GM06990 (cell line): Measurements from ENCODE around the gene WASHC3.

Experiments used
- DNase-seq: peaks from one replicate; pipeline ENCODE4 v3.0.0-alpha.2; 2011; ENCODE audit not compliant: insufficient read length; ENCODE audit errors: extremely low read depth
- H3K27me3 ChIP-seq: replicated peaks from 2 replicates; pipeline ENCODE4 v1.6.0; 2011; ENCODE audit warnings: low read length; ENCODE audit not compliant: control insufficient read depth, insufficient read depth
- H3K36me3 ChIP-seq: 2 replicates; pipeline ENCODE4 v1.5.1; 2011; ENCODE audit warnings: low read length; ENCODE audit not compliant: control insufficient read depth, insufficient read depth
- H3K4me3 ChIP-seq: replicated peaks from 2 replicates; pipeline ENCODE4 v1.5.1; 2011; ENCODE audit warnings: low read depth, mild to moderate bottlenecking, control low read depth, low read length
- TF ChIP-seq, protein P1 (sequence below): IDR thresholded peaks from 2 replicates; pipeline ENCODE4 v1.5.1; 2011; ENCODE audit warnings: low read length, control low read depth, mild to moderate bottlenecking, inconsistent platforms; ENCODE audit not compliant: insufficient read depth, poor library complexity, severe bottlenecking

Gene WASHC3

GRCh38 chr12:101992091-101992490 is 69.7 kb downstream of the WASHC3 start:
- H3K36me3 ChIP-seq = no peaks in the 10 kb centered on the region; the same call in none of the 2 replicates
- no peak for DNase-seq
- no peaks in the 10 kb centered on the region for H3K27me3 ChIP-seq
- TF ChIP-seq, protein P1, sequence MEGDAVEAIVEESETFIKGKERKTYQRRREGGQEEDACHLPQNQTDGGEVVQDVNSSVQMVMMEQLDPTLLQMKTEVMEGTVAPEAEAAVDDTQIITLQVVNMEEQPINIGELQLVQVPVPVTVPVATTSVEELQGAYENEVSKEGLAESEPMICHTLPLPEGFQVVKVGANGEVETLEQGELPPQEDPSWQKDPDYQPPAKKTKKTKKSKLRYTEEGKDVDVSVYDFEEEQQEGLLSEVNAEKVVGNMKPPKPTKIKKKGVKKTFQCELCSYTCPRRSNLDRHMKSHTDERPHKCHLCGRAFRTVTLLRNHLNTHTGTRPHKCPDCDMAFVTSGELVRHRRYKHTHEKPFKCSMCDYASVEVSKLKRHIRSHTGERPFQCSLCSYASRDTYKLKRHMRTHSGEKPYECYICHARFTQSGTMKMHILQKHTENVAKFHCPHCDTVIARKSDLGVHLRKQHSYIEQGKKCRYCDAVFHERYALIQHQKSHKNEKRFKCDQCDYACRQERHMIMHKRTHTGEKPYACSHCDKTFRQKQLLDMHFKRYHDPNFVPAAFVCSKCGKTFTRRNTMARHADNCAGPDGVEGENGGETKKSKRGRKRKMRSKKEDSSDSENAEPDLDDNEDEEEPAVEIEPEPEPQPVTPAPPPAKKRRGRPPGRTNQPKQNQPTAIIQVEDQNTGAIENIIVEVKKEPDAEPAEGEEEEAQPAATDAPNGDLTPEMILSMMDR = no peak
- no peak overlapping the region for H3K4me3 ChIP-seq

DNA sequence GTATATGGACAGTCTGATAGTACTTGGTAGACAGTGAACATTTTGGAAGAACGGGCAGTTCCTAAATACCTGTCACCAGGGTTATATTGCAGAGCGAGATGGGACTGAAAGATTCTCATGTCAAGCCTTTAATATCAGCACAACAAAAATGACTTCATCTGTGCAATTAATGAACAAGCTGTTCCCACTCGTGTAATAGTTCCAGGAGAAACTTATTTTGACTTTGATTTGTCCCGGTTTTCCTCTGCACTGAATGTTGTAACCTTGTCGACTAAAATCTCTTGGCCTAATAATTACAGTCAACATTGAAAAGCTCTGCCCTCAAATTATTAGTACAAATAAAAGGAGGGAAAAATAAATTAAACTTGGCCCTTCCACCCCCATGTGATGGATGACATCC is 79.5 kb downstream of the WASHC3 start:
- Histone ChIP-seq H3K4me3 (no peak overlapping the region), H3K27me3 (no peaks in the 10 kb centered on the region), H3K36me3 (no peaks in the 10 kb centered on the region; the same call in 1 of the 2 replicates)
- TF ChIP-seq, protein P1 = no peak
- DNase-seq = no peak

DNA sequence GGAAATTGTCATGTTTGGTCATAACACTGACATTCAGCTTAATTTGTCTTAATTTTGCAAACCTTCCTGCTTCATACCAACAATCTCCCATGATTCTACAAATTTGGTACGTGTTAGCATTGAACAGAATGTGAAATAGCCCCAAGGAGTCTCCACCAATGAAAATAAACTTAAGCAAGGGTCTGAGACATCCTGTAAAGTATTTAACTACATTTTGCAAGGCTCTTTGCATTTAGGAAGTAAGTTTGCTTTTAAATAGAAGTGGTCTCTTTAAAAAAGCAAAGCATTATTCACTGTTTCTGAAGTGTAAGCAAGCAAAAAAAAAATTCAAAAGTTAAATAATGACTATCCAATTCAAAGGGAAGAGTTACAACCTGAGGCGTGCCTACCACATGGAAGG is 79.9 kb downstream of the WASHC3 start:
- no peak for DNase-seq
- Histone ChIP-seq H3K27me3 (no peaks in the 10 kb centered on the region), H3K36me3 (no peaks in the 10 kb centered on the region; the same call in 1 of the 2 replicates), H3K4me3 (no peak overlapping the region)
- TF ChIP-seq, protein P1 = no peak

GRCh38 chr12:101968770-101969169 is 93.0 kb downstream of the WASHC3 start:
- no peak for DNase-seq
- no peaks in the 10 kb centered on the region for H3K27me3 ChIP-seq
- no peak overlapping the region for H3K4me3 ChIP-seq
- H3K36me3 ChIP-seq = peaks cover 3% of the 10 kb centered on the region; the same call in 1 of the 2 replicates
- TF ChIP-seq, protein P1 = no peak

- TF ChIP-seq, protein P1 = no peak
- H3K27me3 ChIP-seq = no peaks in the 10 kb centered on the region
- H3K36me3 ChIP-seq = peaks cover 5% of the 10 kb centered on the region; the same call in 1 of the 2 replicates
- DNase-seq = no peak
- no peak overlapping the region for H3K4me3 ChIP-seq
Measured at GRCh38 chr12:101967506-101967905, 94.3 kb downstream of the WASHC3 start.

GRCh38 chr12:101966496-101966895 is 95.3 kb downstream of the WASHC3 start:
- H3K27me3 ChIP-seq = no peaks in the 10 kb centered on the region
- TF ChIP-seq, protein P1 = no peak

More at GRCh38 chr12:101966496-101966895, 95.3 kb downstream of the WASHC3 start:
- peaks cover 6% of the 10 kb centered on the region for H3K36me3 ChIP-seq
- no peak overlapping the region for H3K4me3 ChIP-seq
- DNase-seq = no peak
